ENCODE results near the gene TRO. TPM values are rescaled to one million over a fixed set of nuclear protein-coding genes. Genes with fewer than 3 reads are reported as not detected.

Gene TRO
- total RNA-seq, 1 experiment from 2014 or later, result not detected

- H3K27me3 ChIP-seq (ENCODE audit: insufficient read depth, low read depth), result no peaks in the 10 kb centered on the region
- H3K9me2 ChIP-seq (ENCODE audit: insufficient read depth), result no peaks in the 10 kb centered on the region
- intact Hi-C loops (cut with micrococcal nuclease; ENCODE audit: unreplicated experiment), result no loop called here
- no peak for DNase-seq
- TF ChIP-seq CTCF (conservative IDR thresholded peaks at IDR 0.05) (no peak), EZH2 (IDR thresholded peaks at IDR 0.05; ENCODE audit: low read depth) (no peak)
- no peaks in the 10 kb centered on the region for H3K79me2 ChIP-seq (ENCODE audit: low read depth)
- no peaks in the 10 kb centered on the region for H4K20me1 ChIP-seq (ENCODE audit: insufficient read depth)
- CTCF ChIA-PET, result no interaction called here
- no peaks in the 10 kb centered on the region for H3K36me3 ChIP-seq (ENCODE audit: low read depth)
- no peak overlapping the region for H2AFZ ChIP-seq
- H3F3A ChIP-seq (ENCODE audit: insufficient read depth, low read depth), result no peaks in the 10 kb centered on the region
- no peak overlapping the region for H3K27ac ChIP-seq
- H3K4me3 ChIP-seq, result no peak overlapping the region
- H3K9me3 ChIP-seq (ENCODE audit: insufficient read depth, low read depth), result no peaks in the 10 kb centered on the region
- no peaks in the 10 kb centered on the region for H3K4me1 ChIP-seq (replicated peaks; ENCODE audit: insufficient read depth)
- POLR2A ChIA-PET (ENCODE audit: unreplicated experiment), result no interaction called here
- no peak overlapping the region for H3K4me2 ChIP-seq
- no TSS peak for BruUV-seq (replicated peaks)
Measured at GRCh38 chrX:54945224-54945623, 24.6 kb downstream of the TRO start.

DNA sequence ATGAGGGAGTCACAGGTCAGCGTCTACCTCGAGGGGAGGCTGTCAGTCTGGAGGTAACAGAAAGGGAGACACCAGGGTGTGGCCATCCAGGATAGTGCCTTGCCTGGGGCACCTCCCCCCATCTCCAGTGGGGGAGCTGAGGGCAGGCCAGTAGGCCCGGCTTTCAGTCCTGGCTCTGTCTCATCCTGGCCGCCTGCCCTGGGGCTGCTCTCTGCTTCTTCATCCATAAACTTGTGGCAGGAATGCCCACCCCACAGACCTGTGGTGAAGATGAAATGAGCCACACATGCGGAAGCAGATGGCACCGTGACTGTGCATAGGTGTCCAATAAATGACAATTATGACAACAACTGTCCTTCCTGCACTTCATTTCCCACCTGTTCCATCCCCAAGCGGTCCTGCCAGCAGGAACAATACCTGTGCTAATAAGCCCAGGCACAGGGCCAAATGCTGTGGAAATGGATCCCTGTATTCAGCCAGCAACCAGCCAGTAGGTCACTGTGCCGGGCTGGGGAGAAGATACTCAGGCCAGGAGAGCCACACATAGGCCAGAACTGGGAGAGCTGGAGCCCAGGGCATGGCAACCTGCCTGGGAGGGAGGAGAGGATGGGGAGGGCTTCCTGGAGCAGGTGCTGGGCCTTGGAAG lies 30.2 kb downstream of the TRO start:
- no peaks in the 10 kb centered on the region for H3K9me3 ChIP-seq (ENCODE audit: insufficient read depth, low read depth)
- H3K4me1 ChIP-seq (replicated peaks; ENCODE audit: insufficient read depth), result no peaks in the 10 kb centered on the region
- intact Hi-C loops (cut with micrococcal nuclease; ENCODE audit: unreplicated experiment), result no loop called here
- H3K27ac ChIP-seq, result no peak overlapping the region
- CTCF ChIA-PET, result no interaction called here
- H3F3A ChIP-seq (ENCODE audit: insufficient read depth, low read depth), result no peaks in the 10 kb centered on the region
- H3K4me2 ChIP-seq, result no peak overlapping the region
- no peaks in the 10 kb centered on the region for H3K36me3 ChIP-seq (ENCODE audit: low read depth)
- POLR2A ChIA-PET (ENCODE audit: unreplicated experiment), result no interaction called here
- no peaks in the 10 kb centered on the region for H4K20me1 ChIP-seq (ENCODE audit: insufficient read depth)
- no peaks in the 10 kb centered on the region for H3K79me2 ChIP-seq (ENCODE audit: low read depth)
- no peak for DNase-seq
- H3K4me3 ChIP-seq, result no peak overlapping the region
- H2AFZ ChIP-seq, result no peak overlapping the region
- TF ChIP-seq CTCF (conservative IDR thresholded peaks at IDR 0.05) (no peak), EZH2 (IDR thresholded peaks at IDR 0.05; ENCODE audit: low read depth) (no peak)
- BruUV-seq (replicated peaks), result no TSS peak
- H3K27me3 ChIP-seq (ENCODE audit: insufficient read depth, low read depth), result no peaks in the 10 kb centered on the region
- H3K9me2 ChIP-seq (ENCODE audit: insufficient read depth), result no peaks in the 10 kb centered on the region

DNA sequence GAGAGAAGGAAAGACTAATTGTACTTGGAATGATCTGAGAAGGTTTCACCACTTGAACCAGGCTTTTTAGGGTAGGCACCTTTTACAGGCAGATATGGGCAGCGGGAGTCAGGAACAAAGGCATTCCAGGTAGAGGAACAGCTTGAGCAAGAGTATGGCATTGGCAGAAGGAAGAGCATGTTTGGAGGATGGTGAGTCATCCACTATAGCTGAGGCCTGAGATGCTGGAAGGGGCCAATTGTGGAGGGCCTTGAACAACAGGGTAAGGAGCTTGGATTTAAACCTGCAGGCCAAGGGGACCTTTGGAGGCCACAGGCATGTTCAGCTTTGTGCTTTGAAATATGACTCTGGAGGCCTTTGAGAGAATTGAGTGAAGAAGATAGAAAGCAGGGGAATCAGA lies 41.1 kb downstream of the TRO start:
- Histone ChIP-seq H3K27me3 (ENCODE audit: insufficient read depth, low read depth) (no peaks in the 10 kb centered on the region), H2AFZ (no peak overlapping the region), H3K4me3 (no peak overlapping the region), H4K20me1 (ENCODE audit: insufficient read depth) (no peaks in the 10 kb centered on the region), H3K9me2 (ENCODE audit: insufficient read depth) (no peaks in the 10 kb centered on the region), H3K4me1 (replicated peaks; ENCODE audit: insufficient read depth) (no peaks in the 10 kb centered on the region), H3K79me2 (ENCODE audit: low read depth) (no peaks in the 10 kb centered on the region), H3F3A (ENCODE audit: insufficient read depth, low read depth) (no peaks in the 10 kb centered on the region), H3K27ac (no peak overlapping the region), H3K9me3 (ENCODE audit: insufficient read depth, low read depth) (no peaks in the 10 kb centered on the region), H3K36me3 (ENCODE audit: low read depth) (no peaks in the 10 kb centered on the region), H3K4me2 (no peak overlapping the region)
- DNase-seq, result no peak
- BruUV-seq (replicated peaks), result no TSS peak
- TF ChIP-seq EZH2 (IDR thresholded peaks at IDR 0.05; ENCODE audit: low read depth) (no peak), CTCF (conservative IDR thresholded peaks at IDR 0.05) (no peak)
- intact Hi-C loops (cut with micrococcal nuclease; ENCODE audit: unreplicated experiment), result no loop called here
- POLR2A ChIA-PET (ENCODE audit: unreplicated experiment), result no interaction called here
- CTCF ChIA-PET, result no interaction called here

Measured in PC-9 (cell line).